MM.1S (cell line): ENCODE results near the gene ZNF79.

ENCODE experiments used
- DNase-seq: peaks from one replicate; pipeline ENCODE4 v3.0.0-alpha.2; 2015
- H2AFZ ChIP-seq: fragments of 300-600 bp; sonication (generic); 2 replicates; pipeline ENCODE4 v1.6.0; 2016; ENCODE audit warnings: antibody characterized with exemption, low read length
- H3F3A ChIP-seq: fragments of 300-600 bp; sonication (generic); 2 replicates; pipeline ENCODE4 v1.6.1; 2016; ENCODE audit warnings: mild to moderate bottlenecking, antibody characterized with exemption, low read length, moderate library complexity, mixed read lengths; ENCODE audit not compliant: insufficient read depth
- H3K27ac ChIP-seq: fragments of 300-600 bp; sonication (generic); 2 replicates; pipeline ENCODE4 v1.5.1; 2016; ENCODE audit warnings: mild to moderate bottlenecking, low read length
- H3K27me3 ChIP-seq: fragments of 300-600 bp; sonication (generic); replicated peaks from 2 replicates; pipeline ENCODE4 v1.6.0; 2016; ENCODE audit warnings: low read length; ENCODE audit not compliant: insufficient read depth
- H3K36me3 ChIP-seq: fragments of 300-600 bp; sonication (generic); replicated peaks from 2 replicates; pipeline ENCODE4 v1.6.1; 2016; ENCODE audit warnings: mild to moderate bottlenecking, low read length, mixed read lengths; ENCODE audit not compliant: insufficient read depth
- H3K4me1 ChIP-seq: fragments of 300-600 bp; sonication (generic); 2 replicates; pipeline ENCODE4 v1.6.1; 2016; ENCODE audit warnings: low read length, mixed read lengths
- H3K4me2 ChIP-seq: fragments of 300-600 bp; sonication (generic); 2 replicates; pipeline ENCODE4 v1.6.0; 2016; ENCODE audit warnings: low read depth, low read length
- H3K4me3 ChIP-seq: fragments of 300-600 bp; sonication (generic); 2 replicates; pipeline ENCODE4 v1.5.1; 2016; ENCODE audit warnings: low read length, mixed read lengths
- H3K79me2 ChIP-seq: fragments of 300-600 bp; sonication (generic); 2 replicates; pipeline ENCODE4 v1.6.1; 2016; ENCODE audit warnings: mixed run types, low read length, mixed read lengths
- H3K9ac ChIP-seq: fragments of 300-600 bp; sonication (generic); 2 replicates; pipeline ENCODE4 v1.6.1; 2016; ENCODE audit warnings: low read length, mixed read lengths
- H3K9me2 ChIP-seq: fragments of 300-600 bp; sonication (generic); replicated peaks from 2 replicates; pipeline ENCODE4 v1.6.1; 2016; ENCODE audit warnings: mild to moderate bottlenecking, low read length, mixed read lengths; ENCODE audit not compliant: insufficient read depth
- H3K9me3 ChIP-seq: fragments of 300-600 bp; sonication (generic); replicated peaks from 2 replicates; pipeline ENCODE4 v1.6.1; 2016; ENCODE audit warnings: mild to moderate bottlenecking, low read length, mixed read lengths; ENCODE audit not compliant: insufficient read depth
- H4K20me1 ChIP-seq: fragments of 300-600 bp; sonication (generic); 2 replicates; pipeline ENCODE4 v1.6.1; 2016; ENCODE audit warnings: mild to moderate bottlenecking, low read length, moderate library complexity, mixed read lengths; ENCODE audit not compliant: insufficient read depth
- CTCF ChIP-seq: fragments of 300-600 bp; sonication (generic); IDR thresholded peaks from 2 replicates; pipeline ENCODE4 v1.5.1; 2016; ENCODE audit warnings: antibody characterized with exemption, low read length, mixed read lengths
- EZH2 ChIP-seq: fragments of 300-600 bp; sonication (generic); optimal IDR thresholded peaks from 2 replicates; pipeline ENCODE3; 2017; ENCODE audit warnings: low read depth, mild to moderate bottlenecking, antibody characterized with exemption, low read length, mixed read lengths
- EZH2phosphoT487 ChIP-seq: fragments of 300-600 bp; sonication (generic); IDR thresholded peaks from 2 replicates; pipeline ENCODE4 v1.6.1; 2018; ENCODE audit warnings: antibody characterized with exemption, low read length

The ZNF79 gene

GRCh38 chr9:127491516-127491915, 67.3 kb downstream of the ZNF79 start:
- Histone ChIP-seq H3K27me3 (no peaks in the 10 kb centered on the region), H3K9ac (no peak overlapping the region), H3K4me1 (no peaks in the 10 kb centered on the region), H3K4me3 (no peak overlapping the region), H3K9me2 (no peaks in the 10 kb centered on the region), H4K20me1 (no peaks in the 10 kb centered on the region), H3K36me3 (no peaks in the 10 kb centered on the region), H3K4me2 (no peak overlapping the region), H3K79me2 (no peaks in the 10 kb centered on the region), H3K9me3 (no peaks in the 10 kb centered on the region), H3K27ac (no peak overlapping the region), H2AFZ (no peak overlapping the region), H3F3A (no peaks in the 10 kb centered on the region)
- no peak for DNase-seq
- TF ChIP-seq EZH2 (no peak), EZH2phosphoT487 (no peak), CTCF (no peak)

GRCh38 chr9:127492616-127493015, 68.4 kb downstream of the ZNF79 start:
- no peaks in the 10 kb centered on the region for H3K79me2 ChIP-seq
- no peaks in the 10 kb centered on the region for H4K20me1 ChIP-seq
- no peaks in the 10 kb centered on the region for H3K27me3 ChIP-seq
- H3K4me1 ChIP-seq: no peaks in the 10 kb centered on the region
- no peak overlapping the region for H3K4me2 ChIP-seq
- no peak for DNase-seq
- no peak overlapping the region for H3K27ac ChIP-seq
- H3K36me3 ChIP-seq: no peaks in the 10 kb centered on the region
- no peak overlapping the region for H2AFZ ChIP-seq
- H3K9ac ChIP-seq: no peak overlapping the region
- TF ChIP-seq EZH2phosphoT487: no peak
- no peak for TF ChIP-seq EZH2
- TF ChIP-seq CTCF: no peak
- no peaks in the 10 kb centered on the region for H3F3A ChIP-seq
- H3K4me3 ChIP-seq: no peak overlapping the region
- H3K9me2 ChIP-seq: no peaks in the 10 kb centered on the region
- no peaks in the 10 kb centered on the region for H3K9me3 ChIP-seq

DNA sequence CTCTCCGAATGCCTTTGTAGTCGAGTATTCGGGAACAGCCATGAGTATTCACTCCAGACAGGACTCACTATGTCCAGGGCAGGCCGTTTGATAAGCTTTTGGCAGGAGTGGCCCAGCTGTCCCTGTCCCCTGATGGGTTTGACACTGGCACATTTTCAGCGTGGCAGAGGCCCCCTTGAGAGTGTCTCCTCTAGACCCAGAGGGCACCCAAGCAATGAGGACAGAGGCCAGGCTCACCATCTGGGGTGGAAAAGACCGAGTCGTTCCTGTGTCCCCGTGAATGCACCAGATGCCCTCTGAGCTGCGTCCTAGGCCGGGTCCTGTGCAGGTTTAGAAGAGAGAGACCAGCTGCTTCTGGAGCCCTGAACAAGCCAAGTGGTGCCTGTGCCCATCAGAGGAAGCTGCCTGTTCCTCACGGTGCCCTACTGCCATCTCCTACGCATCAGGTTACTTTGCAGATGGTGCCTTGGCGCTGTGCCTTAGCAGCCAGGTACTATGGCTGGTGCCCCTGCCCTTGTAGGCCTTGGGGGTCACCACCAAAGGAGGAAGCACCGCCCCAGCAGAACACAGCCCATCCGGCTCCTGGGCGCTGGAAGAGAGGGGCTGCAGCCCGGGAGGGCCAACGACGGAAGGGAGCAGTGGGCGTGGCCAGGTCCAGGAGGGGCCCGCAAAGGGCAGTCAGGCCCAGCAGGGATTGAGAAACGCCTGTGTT, 69.6 kb downstream of the ZNF79 start:
- Histone ChIP-seq H3K4me3 (no peak overlapping the region), H2AFZ (no peak overlapping the region), H3K9me3 (no peaks in the 10 kb centered on the region), H3K9me2 (no peaks in the 10 kb centered on the region), H3K79me2 (no peaks in the 10 kb centered on the region), H4K20me1 (no peaks in the 10 kb centered on the region), H3F3A (no peaks in the 10 kb centered on the region), H3K4me2 (no peak overlapping the region), H3K9ac (no peak overlapping the region), H3K27ac (no peak overlapping the region), H3K36me3 (no peaks in the 10 kb centered on the region), H3K27me3 (no peaks in the 10 kb centered on the region), H3K4me1 (no peaks in the 10 kb centered on the region)
- no peak for DNase-seq
- no peak for TF ChIP-seq EZH2phosphoT487
- TF ChIP-seq CTCF: no peak
- TF ChIP-seq EZH2: no peak
